ENCODE measurements around the gene SLC44A3. TPM values are rescaled to one million over a fixed set of nuclear protein-coding genes. Genes with fewer than 3 reads are reported as not detected.

SLC44A3 gene
- total and polyA plus RNA-seq, 2 of the 8 experiments (the other 6 are each of a cell fraction or from before 2014, with no cell fraction given), result 4.2 to 5.0 TPM

- no peak overlapping the region for H3K23ac ChIP-seq (ENCODE audit: insufficient read length)
- no peak overlapping the region for H2BK20ac ChIP-seq (ENCODE audit: low read length)
- no peak overlapping the region for H2BK120ac ChIP-seq (replicated peaks; ENCODE audit: low read depth, low read length)
- H2BK12ac ChIP-seq (ENCODE audit: low read depth, low read length), result no peak overlapping the region
- no peak overlapping the region for H3K14ac ChIP-seq (ENCODE audit: insufficient read length)
- DNase-seq (ENCODE audit: low read depth in 1 of 2, low spot score in 2 of 2) (no peak), FAIRE-seq (no peak)
- H3K36me3 ChIP-seq (ENCODE audit: control insufficient read depth in 2 of 4, insufficient read depth in 4 of 4, low read length in 3 of 4), result no peaks in the 10 kb centered on the region; a peak in 1 of 8 replicates
- no peaks in the 10 kb centered on the region; a peak in 1 of 4 replicates for H3K9me3 ChIP-seq (ENCODE audit: insufficient read depth in 2 of 2, low read depth in 1 of 2, low read length in 1 of 2)
- H3K4ac ChIP-seq (replicated peaks; ENCODE audit: insufficient read length, low read depth, low read length), result no peak overlapping the region
- H3K23me2 ChIP-seq (ENCODE audit: low read depth, low read length), result no peaks in the 10 kb centered on the region
- CTCF ChIA-PET (ENCODE audit: partially characterized antibody), result interaction anchor here (1.4 to 2.1 kb wide), 3 partner anchors 12 to 21 kb away, joined by 5 to 7 read pairs (median 5); no protein-coding TSS in a partner anchor
- H3K9ac ChIP-seq (replicated peaks in 1 of 4; ENCODE audit: extremely low read depth in 1 of 4, low read depth in 3 of 4, low read length in 3 of 4), result no peak overlapping the region
- TF ChIP-seq KDM4A (IDR thresholded peaks at IDR 0.05; ENCODE audit: low read depth, low read length, severe bottlenecking), result no peak
- no peak for TF ChIP-seq GTF2F1 (IDR thresholded peaks at IDR 0.05; ENCODE audit: borderline replicate concordance, low read depth, low read length)
- no peak for TF ChIP-seq TAF1 (IDR thresholded peaks at IDR 0.05; ENCODE audit: low read depth, low read length)
- TF ChIP-seq SIN3A (conservative IDR thresholded peaks at IDR 0.05 in 1 of 2, IDR thresholded peaks at IDR 0.05 in 1 of 2; ENCODE audit: low read depth in 1 of 2, low read length in 2 of 2), result no peak
- TF ChIP-seq TCF12 (IDR thresholded peaks at IDR 0.05; ENCODE audit: low read depth, low read length), result no peak
- no peak for TF ChIP-seq CEBPB (IDR thresholded peaks at IDR 0.05; ENCODE audit: low read depth, low read length)
- TF ChIP-seq CBX8 (IDR thresholded peaks at IDR 0.05; ENCODE audit: borderline replicate concordance, low read depth, low read length), result no peak
- no peak for TF ChIP-seq ZNF274 (IDR thresholded peaks at IDR 0.05; ENCODE audit: borderline replicate concordance, extremely low read depth, low read length)
- TF ChIP-seq FOSL1 (IDR thresholded peaks at IDR 0.05; ENCODE audit: insufficient read depth, low read depth, low read length), result no peak
- TF ChIP-seq SP4 (IDR thresholded peaks at IDR 0.05; ENCODE audit: low read length), result no peak
- no peak for TF ChIP-seq EZH2 (IDR thresholded peaks at IDR 0.05; ENCODE audit: low read depth, low read length, severe bottlenecking)
- H4K20me1 ChIP-seq (replicated peaks in 1 of 2; ENCODE audit: control insufficient read depth in 1 of 2, insufficient read depth in 2 of 2, low read length in 2 of 2), result no peaks in the 10 kb centered on the region
- no peak overlapping the region for H4K8ac ChIP-seq (ENCODE audit: extremely low read depth, insufficient read depth, low read length)
- no peak overlapping the region for H3K18ac ChIP-seq (ENCODE audit: extremely low read depth, low read length)
- no peak overlapping the region for H2AFZ ChIP-seq (ENCODE audit: low read length)
- no peak overlapping the region for H2BK5ac ChIP-seq (ENCODE audit: low read depth, low read length)
- H3K4me3 ChIP-seq (ENCODE audit: extremely low read depth in 1 of 4, insufficient read depth in 2 of 4, low read depth in 3 of 4, low read length in 4 of 4), result no peak overlapping the region
- no peaks in the 10 kb centered on the region for H3K79me2 ChIP-seq (ENCODE audit: control insufficient read depth in 1 of 2, insufficient read depth in 2 of 2, low read length in 2 of 2)
- POLR2A ChIA-PET (ENCODE audit: partially characterized antibody), result no interaction called here
- H3K4me1 ChIP-seq (replicated peaks in 1 of 4; ENCODE audit: control insufficient read depth in 3 of 4, insufficient read depth in 4 of 4, low read length in 3 of 4), result peaks cover 0 to 3% (median 0%) of the 10 kb centered on the region in 4 experiments; a peak in 1 of 7 replicates
- no peak overlapping the region for H3K27ac ChIP-seq (ENCODE audit: low read depth, low read length)
- H2BK15ac ChIP-seq (ENCODE audit: low read length), result no peak overlapping the region
- H4K91ac ChIP-seq (replicated peaks; ENCODE audit: insufficient read length, low read length), result no peak overlapping the region
- no peak overlapping the region for H4K5ac ChIP-seq (ENCODE audit: insufficient read length, low read depth, low read length)
- H2AK5ac ChIP-seq (ENCODE audit: low read depth, low read length), result no peak overlapping the region
- no peak overlapping the region for H3K4me2 ChIP-seq (ENCODE audit: insufficient read depth in 1 of 2, low read depth in 2 of 2, low read length in 2 of 2)
- no peak overlapping the region for H3K56ac ChIP-seq (replicated peaks; ENCODE audit: insufficient read length, low read depth, low read length)
- H3K27me3 ChIP-seq (replicated peaks in 1 of 4; ENCODE audit: control insufficient read depth in 3 of 4, extremely low read depth in 1 of 4, insufficient read depth in 3 of 4, low read length in 3 of 4), result peaks cover 0 to 1% (median 0%) of the 10 kb centered on the region in 4 experiments; a peak in 1 of 7 replicates
- no peaks in the 10 kb centered on the region for H3K79me1 ChIP-seq (ENCODE audit: low read depth, low read length)
- WGBS, 2 experiments (ENCODE audit: extremely low coverage in 1 of 2, insufficient coverage in 1 of 2, insufficient read length in 1 of 2, insufficient replicate concordance in 2 of 2, low coverage in 1 of 2, low lambda C conversion rate in 2 of 2, missing lambda C conversion rate in 1 of 2), result 84% methylated on average over 4 of the region's 4 CpGs; no CpG with 5 or more reads in 1 of the 2 experiments
Measured at GRCh38 chr1:94875794-94876193, 55.6 kb downstream of the SLC44A3 start.

Data from H1 (cell line).